Activated naive CD4-positive, alpha-beta T cell treated with anti-CD3 and anti-CD28 coated beads, Interleukin-2, amount 10 ng/mL, durations not matched to agents 7 days and 5 days (primary cell): ENCODE measurements around the gene C2orf80.
"Not testable (repeated sequence)": the region's sequence is repeated elsewhere in the genome, so short reads cannot be mapped to it uniquely, and the experiment has no call there.

ENCODE experiments used
- CTCF ChIA-PET: fragments of 350-600 bp; sonication (Branson Sonifier 250); formaldehyde crosslinking; loops from one replicate; lab custom pipeline; 2021; ENCODE audit warnings: antibody characterized with exemption; lab: Charles Lee
- DNase-seq: peaks from one replicate; pipeline ENCODE4 v3.0.0-alpha.2; 2020
- H3K27ac Mint-ChIP-seq: one replicate; pipeline ENCODE4 v1.8.0; 2021; ENCODE audit warnings: mild to moderate bottlenecking, moderate library complexity, mixed read lengths
- H3K27me3 Mint-ChIP-seq: one replicate; pipeline ENCODE4 v1.8.0; 2021; ENCODE audit warnings: mild to moderate bottlenecking, mixed read lengths
- H3K36me3 Mint-ChIP-seq: one replicate; pipeline ENCODE4 v1.8.0; 2021; ENCODE audit warnings: mixed read lengths
- H3K4me1 Mint-ChIP-seq: one replicate; pipeline ENCODE4 v1.8.0; 2021; ENCODE audit warnings: mixed read lengths
- H3K4me3 Mint-ChIP-seq: one replicate; pipeline ENCODE4 v1.8.0; 2021; ENCODE audit warnings: mild to moderate bottlenecking, moderate library complexity, mixed read lengths
- H3K9me3 Mint-ChIP-seq: one replicate; pipeline ENCODE4 v1.8.0; 2021; ENCODE audit warnings: mixed read lengths

Gene C2orf80

GRCh38 chr2:208136716-208137094, 53.1 kb downstream of the C2orf80 start:
- CTCF ChIA-PET, result no interaction called here
- Mint-ChIP-seq H3K4me1 (peaks cover 11% of the 10 kb centered on the region), H3K27me3 (peaks cover 4% of the 10 kb centered on the region), H3K27ac (no peak overlapping the region), H3K36me3 (no peaks in the 10 kb centered on the region), H3K4me3 (no peak overlapping the region), H3K9me3 (no peaks in the 10 kb centered on the region)
- no peak for DNase-seq

GRCh38 chr2:208135794-208136715, 53.8 kb downstream of the C2orf80 start:
- no peaks in the 10 kb centered on the region for H3K36me3 Mint-ChIP-seq
- H3K9me3 Mint-ChIP-seq, result no peaks in the 10 kb centered on the region

GRCh38 chr2:208134928-208135586, 54.8 kb downstream of the C2orf80 start:
- no peak overlapping the region for H3K4me3 Mint-ChIP-seq
- H3K36me3 Mint-ChIP-seq, result no peaks in the 10 kb centered on the region
- no peaks in the 10 kb centered on the region for H3K9me3 Mint-ChIP-seq
- peak; percentile 32 for DNase-seq
- H3K27me3 Mint-ChIP-seq, result peaks cover 4% of the 10 kb centered on the region
- H3K4me1 Mint-ChIP-seq, result peaks cover 11% of the 10 kb centered on the region
- no peak overlapping the region for H3K27ac Mint-ChIP-seq
- CTCF ChIA-PET, result interaction anchor here (1.0 to 1.2 kb wide), 2 partner anchors 10 to 41 kb away, joined by 3 to 5 read pairs; no protein-coding TSS in a partner anchor

More at GRCh38 chr2:208135794-208136715, 53.8 kb downstream of the C2orf80 start:
- DNase-seq, result no peak
- Mint-ChIP-seq H3K27ac (no peak overlapping the region), H3K27me3 (peaks cover 4% of the 10 kb centered on the region), H3K4me1 (peaks cover 11% of the 10 kb centered on the region), H3K4me3 (no peak overlapping the region)
- CTCF ChIA-PET, result interaction anchor here (0.6 kb wide), 1 partner anchor 30 kb away, joined by 3 read pairs; no protein-coding TSS in a partner anchor

- CTCF ChIA-PET, result interaction anchor here (1.4 kb wide), 1 partner anchor 44 kb away, joined by 5 read pairs; no protein-coding TSS in a partner anchor
- H3K9me3 Mint-ChIP-seq, result no peaks in the 10 kb centered on the region
- no peak overlapping the region for H3K27ac Mint-ChIP-seq
- peaks cover 11% of the 10 kb centered on the region for H3K4me1 Mint-ChIP-seq
- H3K4me3 Mint-ChIP-seq, result no peak overlapping the region
- H3K36me3 Mint-ChIP-seq, result no peaks in the 10 kb centered on the region
- peaks cover 14% of the 10 kb centered on the region for H3K27me3 Mint-ChIP-seq
- DNase-seq, result no peak
These were observed 59.1 kb downstream of the C2orf80 start for GRCh38 chr2:208130712-208131110.

GRCh38 chr2:208129744-208130711, 59.8 kb downstream of the C2orf80 start, which contains the start of gene CRYGC:
TSS of gene CRYGC (minus strand) at chr2:208129828. CDS start at chr2:208129792, 36 bp downstream.
- peaks cover 21% of the 10 kb centered on the region for H3K27me3 Mint-ChIP-seq
- no peak within 1 kb of the TSS for H3K4me3 Mint-ChIP-seq
- H3K4me1 Mint-ChIP-seq, result peaks cover 4% of the 10 kb centered on the region
- H3K9me3 Mint-ChIP-seq, result no peaks in the 10 kb centered on the region
- CTCF ChIA-PET, result interaction anchor here (1.4 kb wide), 1 partner anchor 45 kb away, joined by 5 read pairs; no protein-coding TSS in a partner anchor
- no peak within 1 kb of the TSS for H3K27ac Mint-ChIP-seq
- no peaks in the 10 kb centered on the region for H3K36me3 Mint-ChIP-seq
- DNase-seq, result no peak

GRCh38 chr2:208128136-208128535, 61.7 kb downstream of the C2orf80 start:
- H3K4me3 Mint-ChIP-seq, result no peak overlapping the region
- no peak overlapping the region for H3K27ac Mint-ChIP-seq
- DNase-seq, result no peak
- H3K36me3 Mint-ChIP-seq, result no peaks in the 10 kb centered on the region
- peaks cover 2% of the 10 kb centered on the region for H3K4me1 Mint-ChIP-seq
- H3K9me3 Mint-ChIP-seq, result no peaks in the 10 kb centered on the region
- CTCF ChIA-PET, result interaction anchor here (0.6 kb wide), 1 partner anchor 559 kb away, joined by 3 read pairs; no protein-coding TSS in a partner anchor
- H3K27me3 Mint-ChIP-seq, result peaks cover 33% of the 10 kb centered on the region

GRCh38 chr2:208127090-208127489, 62.7 kb downstream of the C2orf80 start:
- no peak overlapping the region for H3K27ac Mint-ChIP-seq
- H3K4me1 Mint-ChIP-seq, result peaks cover 2% of the 10 kb centered on the region
- H3K4me3 Mint-ChIP-seq, result no peak overlapping the region
- no peaks in the 10 kb centered on the region for H3K9me3 Mint-ChIP-seq
- CTCF ChIA-PET, result no interaction called here
- H3K27me3 Mint-ChIP-seq, result peaks cover 33% of the 10 kb centered on the region
- H3K36me3 Mint-ChIP-seq, result no peaks in the 10 kb centered on the region
- no peak for DNase-seq

GRCh38 chr2:208125251-208125650, 64.6 kb downstream of the C2orf80 start:
- H3K4me1 Mint-ChIP-seq, result peaks cover 2% of the 10 kb centered on the region
- CTCF ChIA-PET, result interaction anchor here (0.9 to 1.1 kb wide), 4 partner anchors 10 to 53 kb away, joined by 3 read pairs; no protein-coding TSS in a partner anchor
- H3K36me3 Mint-ChIP-seq, result no peaks in the 10 kb centered on the region
- no peak overlapping the region for H3K4me3 Mint-ChIP-seq
- H3K27ac Mint-ChIP-seq, result no peak overlapping the region
- H3K9me3 Mint-ChIP-seq, result no peaks in the 10 kb centered on the region
- H3K27me3 Mint-ChIP-seq, result peaks cover 41% of the 10 kb centered on the region
- DNase-seq, result no peak

GRCh38 chr2:208124013-208124715, 65.7 kb downstream of the C2orf80 start, which contains the start of gene CRYGD:
TSS of gene CRYGD (minus strand) at chr2:208124524. CDS start at chr2:208124473, 51 bp downstream.
- not testable (repeated sequence) for H3K4me3 Mint-ChIP-seq, H3K4me1 Mint-ChIP-seq, H3K9me3 Mint-ChIP-seq, H3K36me3 Mint-ChIP-seq, DNase-seq, H3K27ac Mint-ChIP-seq
- CTCF ChIA-PET, result interaction anchor here (1.1 kb wide), 1 partner anchor 23 kb away, joined by 3 read pairs; no protein-coding TSS in a partner anchor
- H3K27me3 Mint-ChIP-seq, result peaks cover 41% of the 10 kb centered on the region

- CTCF ChIA-PET, result no interaction called here
- Mint-ChIP-seq H3K4me3 (no peak overlapping the region), H3K9me3 (no peaks in the 10 kb centered on the region), H3K36me3 (no peaks in the 10 kb centered on the region), H3K4me1 (peaks cover 2% of the 10 kb centered on the region), H3K27ac (no peak overlapping the region), H3K27me3 (peaks cover 33% of the 10 kb centered on the region)
- no peak for DNase-seq
These were observed 67.6 kb downstream of the C2orf80 start for GRCh38 chr2:208122248-208122647.

- CTCF ChIA-PET, result no interaction called here
- Mint-ChIP-seq H3K27me3 (peaks cover 15% of the 10 kb centered on the region), H3K27ac (no peak overlapping the region), H3K36me3 (no peaks in the 10 kb centered on the region), H3K9me3 (no peaks in the 10 kb centered on the region), H3K4me1 (peaks cover 1% of the 10 kb centered on the region), H3K4me3 (no peak overlapping the region)
- no peak for DNase-seq
These were observed 70.9 kb downstream of the C2orf80 start for GRCh38 chr2:208118918-208119317.

- CTCF ChIA-PET, H3K4me3 Mint-ChIP-seq, H3K36me3 Mint-ChIP-seq, H3K4me1 Mint-ChIP-seq, H3K27ac Mint-ChIP-seq, H3K9me3 Mint-ChIP-seq, DNase-seq: not testable (repeated sequence)
- H3K27me3 Mint-ChIP-seq, result peaks cover 17% of the 10 kb centered on the region
These were observed 72.4 kb downstream of the C2orf80 start for GRCh38 chr2:208117390-208117789.
